Superior temporal gyrus (tissue), 1 donor: Measurements from ENCODE around the gene FOXE3.
A peak's percentile ranks its signal among the peaks of the same experiment; 100 is the strongest.

Experiments used
- DNase-seq: peaks from one replicate; pipeline ENCODE4 v3.0.0-alpha.2; 2016; ENCODE audit errors: extremely low spot score

Gene FOXE3

DNA sequence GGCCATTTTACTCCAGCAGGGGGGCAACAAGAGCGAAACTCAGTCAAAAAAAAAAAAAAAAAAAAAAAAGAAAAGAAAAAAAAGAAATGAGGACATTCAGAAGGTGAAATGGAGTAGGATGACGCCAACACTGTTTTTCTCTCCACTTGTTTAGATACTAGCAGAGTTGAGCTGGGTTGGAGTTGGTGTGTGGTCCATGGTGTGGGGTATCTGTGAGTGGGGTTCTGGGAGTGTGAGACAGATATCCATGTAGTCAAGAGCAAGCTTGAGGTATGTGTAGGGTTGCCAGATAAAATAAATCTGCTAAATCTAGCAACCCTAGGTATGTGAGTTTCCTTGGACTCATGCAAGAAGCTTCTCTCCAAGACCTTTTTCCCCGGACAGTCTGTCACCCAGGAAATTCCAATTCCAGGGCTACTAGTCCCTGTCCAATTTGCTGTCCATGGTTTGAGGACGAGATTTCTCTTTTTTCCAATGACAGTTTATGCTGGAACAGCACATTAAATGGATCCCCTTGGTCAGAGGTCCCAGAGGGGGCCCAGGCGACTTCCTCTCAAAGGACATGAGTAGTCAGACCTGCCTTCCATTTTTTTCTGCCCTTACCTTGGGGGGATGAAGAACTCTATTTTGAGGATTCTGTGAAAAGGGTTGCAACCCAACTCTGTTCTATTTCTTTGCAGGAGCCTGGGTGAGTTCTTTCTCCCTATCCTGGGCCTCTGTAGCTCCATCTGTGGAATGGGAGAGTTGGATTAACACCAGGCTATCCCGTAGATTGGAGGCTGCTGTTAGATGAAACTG is 19.6 kb downstream of the FOXE3 start:
- no peak for DNase-seq

DNA sequence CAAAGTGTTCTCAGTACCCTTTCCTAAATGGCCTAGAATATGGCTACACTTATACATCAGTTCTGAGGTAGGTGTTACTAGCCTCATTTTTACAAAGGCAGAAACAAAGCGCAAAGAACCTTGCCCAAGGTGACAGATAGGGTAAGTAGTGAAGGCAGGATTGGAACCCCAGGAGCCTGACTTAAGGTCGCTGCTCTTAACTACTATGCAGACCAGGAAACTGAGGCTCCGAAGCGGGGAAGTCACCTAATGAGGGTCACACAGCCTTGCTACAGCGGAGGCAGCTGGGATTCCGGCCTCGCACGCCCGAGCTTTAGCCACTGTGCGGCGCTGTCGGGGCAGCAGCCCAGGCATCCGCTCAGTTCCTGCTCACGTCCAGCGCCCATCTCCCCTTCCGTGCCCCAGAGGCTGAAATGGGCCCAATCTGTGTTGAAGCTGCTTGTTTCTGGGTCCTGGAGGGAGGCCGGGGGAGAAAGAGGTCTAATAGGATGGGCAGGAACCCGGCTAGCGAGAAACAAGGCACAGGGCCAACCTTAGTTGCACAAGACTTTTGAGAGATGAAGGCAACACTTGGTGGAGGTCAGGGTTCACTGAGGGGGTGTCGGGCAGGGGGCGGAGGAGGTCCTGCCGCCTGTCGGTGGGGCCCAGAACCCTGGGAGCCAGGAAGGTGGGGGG is 20.4 kb downstream of the FOXE3 start:
- no peak for DNase-seq

DNA sequence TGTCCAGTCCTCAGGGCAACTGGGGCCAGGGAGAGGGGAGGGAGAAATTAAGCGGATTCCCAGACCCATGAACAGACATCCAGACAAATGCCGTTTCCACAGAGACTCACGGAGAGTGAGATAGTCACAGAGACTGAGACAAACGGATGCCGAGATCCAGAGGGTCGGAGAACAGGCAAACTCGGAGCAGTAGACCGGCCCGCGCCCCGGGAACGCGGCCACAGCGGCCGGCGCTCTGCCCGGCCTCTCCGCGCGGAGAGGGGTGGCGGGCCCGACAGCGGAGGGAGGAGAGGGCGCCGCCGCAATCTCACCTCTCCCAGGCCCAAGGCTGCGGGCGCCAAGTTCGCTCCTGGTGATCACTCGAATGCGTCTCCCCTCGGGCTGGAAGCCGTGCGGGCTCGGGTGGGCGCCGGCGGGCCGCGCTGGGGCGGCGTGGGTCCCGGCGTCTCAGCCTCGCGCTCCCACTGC is 20.9 kb downstream of the FOXE3 start:
- DNase-seq: no peak

DNA sequence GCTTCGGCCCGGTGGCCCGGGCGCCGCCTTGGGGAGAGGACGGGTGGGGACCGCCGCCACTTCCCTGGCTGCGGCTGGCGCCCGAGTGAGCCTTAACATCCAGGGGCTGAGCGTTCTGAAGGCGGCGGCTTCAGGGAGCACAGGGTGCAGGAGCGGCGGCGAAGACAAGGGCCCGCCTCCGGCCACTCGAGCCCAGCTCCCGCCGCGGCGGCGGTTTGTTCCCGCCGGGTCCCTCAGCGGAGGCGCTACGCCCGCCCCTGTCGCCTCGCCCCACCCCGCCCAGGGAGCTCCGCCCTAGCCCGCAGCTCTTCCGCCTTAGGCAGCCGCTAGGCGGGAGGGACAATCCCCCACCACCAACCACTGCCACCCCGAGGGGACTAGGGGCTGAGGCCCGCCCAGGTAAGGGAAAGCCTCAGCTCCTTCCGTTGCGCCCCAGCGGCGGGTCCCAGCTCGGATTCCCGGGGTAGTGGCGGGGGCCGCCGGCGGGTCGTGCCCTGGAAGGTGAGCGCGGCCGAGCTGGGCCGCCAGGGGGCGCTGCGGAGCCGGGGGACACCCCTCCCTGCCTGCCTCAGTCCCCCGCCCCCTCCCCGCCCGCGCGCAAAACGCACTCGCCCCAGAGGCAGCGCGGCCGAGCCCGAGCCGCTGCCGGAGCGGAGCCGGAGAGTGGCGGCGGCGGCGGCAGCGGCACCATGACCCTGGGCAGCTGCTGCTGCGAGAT is 21.5 kb downstream of the FOXE3 start, which contains the start of gene FOXD2:
TSS of gene FOXD2 (plus strand) at position 598 of the 718 bp plus-strand sequence. CDS start at position 690, 92 bp downstream.
- peak; percentile 26 for DNase-seq

DNA sequence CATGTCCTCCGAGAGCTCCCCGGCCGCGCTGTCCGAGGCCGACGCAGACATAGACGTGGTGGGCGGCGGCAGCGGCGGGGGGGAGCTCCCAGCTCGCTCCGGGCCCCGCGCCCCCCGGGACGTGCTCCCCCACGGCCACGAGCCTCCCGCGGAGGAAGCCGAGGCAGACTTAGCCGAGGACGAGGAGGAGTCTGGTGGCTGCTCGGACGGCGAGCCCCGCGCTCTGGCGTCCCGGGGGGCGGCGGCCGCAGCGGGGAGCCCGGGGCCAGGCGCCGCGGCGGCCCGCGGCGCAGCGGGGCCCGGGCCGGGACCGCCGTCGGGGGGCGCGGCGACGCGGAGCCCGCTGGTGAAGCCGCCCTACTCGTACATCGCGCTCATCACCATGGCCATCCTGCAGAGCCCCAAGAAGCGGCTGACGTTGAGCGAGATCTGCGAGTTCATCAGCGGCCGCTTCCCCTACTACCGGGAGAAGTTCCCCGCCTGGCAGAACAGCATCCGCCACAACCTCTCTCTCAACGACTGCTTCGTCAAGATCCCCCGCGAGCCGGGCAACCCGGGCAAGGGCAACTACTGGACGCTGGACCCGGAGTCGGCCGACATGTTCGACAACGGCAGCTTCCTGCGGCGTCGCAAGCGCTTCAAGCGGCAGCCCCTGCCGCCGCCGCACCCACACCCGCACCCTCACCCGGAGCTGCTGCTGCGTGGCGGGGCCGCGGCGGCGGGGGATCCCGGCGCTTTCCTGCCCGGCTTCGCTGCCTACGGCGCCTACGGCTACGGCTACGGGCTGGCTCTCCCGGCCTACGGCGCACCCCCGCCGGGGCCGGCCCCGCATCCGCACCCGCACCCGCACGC is 22.3 kb downstream of the FOXE3 start:
- DNase-seq: no peak

DNA sequence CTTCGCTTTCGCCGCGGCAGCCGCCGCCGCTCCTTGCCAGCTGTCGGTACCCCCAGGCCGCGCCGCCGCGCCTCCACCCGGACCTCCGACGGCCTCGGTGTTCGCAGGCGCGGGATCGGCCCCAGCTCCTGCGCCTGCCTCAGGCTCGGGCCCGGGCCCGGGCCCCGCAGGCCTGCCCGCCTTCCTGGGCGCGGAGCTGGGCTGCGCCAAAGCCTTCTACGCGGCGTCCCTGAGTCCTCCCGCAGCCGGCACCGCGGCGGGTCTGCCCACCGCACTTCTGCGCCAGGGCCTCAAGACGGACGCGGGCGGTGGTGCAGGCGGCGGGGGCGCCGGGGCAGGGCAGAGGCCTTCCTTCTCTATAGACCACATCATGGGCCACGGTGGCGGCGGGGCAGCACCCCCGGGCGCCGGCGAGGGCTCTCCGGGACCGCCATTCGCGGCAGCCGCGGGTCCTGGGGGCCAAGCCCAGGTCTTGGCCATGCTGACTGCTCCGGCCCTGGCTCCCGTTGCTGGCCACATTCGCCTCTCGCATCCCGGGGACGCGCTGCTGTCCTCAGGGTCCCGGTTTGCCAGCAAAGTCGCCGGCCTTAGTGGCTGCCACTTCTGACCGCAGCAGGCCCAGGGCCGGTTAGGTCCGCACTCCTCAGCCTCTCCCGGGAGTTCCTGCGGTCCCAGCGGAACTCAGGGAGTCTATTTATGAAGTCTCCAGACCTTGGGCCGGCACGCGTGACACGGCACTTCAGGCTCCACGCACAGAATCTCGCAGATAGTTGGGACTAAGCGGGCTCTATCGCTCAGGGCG is 23.1 kb downstream of the FOXE3 start:
- DNase-seq: no peak

DNA sequence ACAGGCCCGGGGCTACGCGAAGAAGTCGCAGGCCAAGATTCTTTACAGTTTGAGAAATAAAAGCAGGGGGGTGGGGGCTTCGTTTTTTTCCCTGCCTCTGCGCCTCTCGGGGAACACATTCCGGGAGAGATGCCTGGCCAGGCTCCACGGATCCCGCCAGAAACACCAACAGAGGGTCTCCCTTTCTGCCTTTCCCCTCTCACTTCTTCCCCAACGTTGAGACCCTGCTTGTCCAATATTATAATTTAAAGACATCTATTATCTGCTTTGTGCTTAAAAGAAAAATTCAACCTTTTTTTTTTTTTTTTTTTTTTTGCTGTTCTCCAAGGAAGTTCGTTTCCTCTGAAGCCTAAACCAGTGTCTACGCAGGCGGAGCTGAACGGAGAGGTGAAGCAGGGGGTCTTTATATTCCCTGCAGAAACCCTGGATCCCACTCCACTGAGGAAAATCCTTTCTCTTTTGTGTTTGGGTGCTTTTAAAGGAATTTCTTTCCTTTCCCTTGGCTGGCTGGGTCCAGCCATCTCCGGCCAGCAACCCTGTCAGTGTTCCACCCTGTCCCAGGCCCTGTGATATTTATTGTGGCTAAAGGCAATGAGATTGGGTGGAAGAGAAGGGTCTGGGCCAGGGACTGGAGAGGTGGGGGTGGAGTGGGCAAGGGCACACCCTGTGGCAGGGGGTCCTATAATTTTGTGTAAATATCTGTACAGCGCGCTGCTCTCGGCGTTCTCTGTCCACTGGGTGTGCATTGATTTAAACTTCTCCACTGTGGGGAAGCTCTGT is 23.9 kb downstream of the FOXE3 start:
- DNase-seq: no peak

DNA sequence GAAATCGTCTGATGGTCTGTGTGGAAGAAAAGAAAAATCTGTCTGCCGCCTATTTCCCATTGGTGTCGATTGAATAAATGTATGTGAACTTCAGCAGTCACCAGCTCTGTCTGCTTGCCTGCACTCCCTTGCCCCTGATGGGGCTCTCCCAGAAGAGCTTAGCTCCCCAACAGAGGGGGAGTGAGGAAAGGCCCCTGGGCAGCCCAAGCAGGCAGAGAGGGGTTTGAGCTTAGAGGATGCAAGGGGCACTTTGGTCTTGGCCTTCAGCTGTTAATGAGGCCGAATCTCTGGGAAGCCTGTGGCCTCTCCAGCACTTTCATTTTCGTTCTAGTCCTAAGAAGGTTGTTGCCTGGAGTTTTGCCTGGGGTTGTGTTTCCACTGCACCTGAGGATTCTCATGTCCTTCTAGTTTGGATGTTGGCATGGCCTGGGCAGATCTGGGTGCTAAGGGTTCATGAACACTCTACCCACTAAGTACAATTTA is 24.6 kb downstream of the FOXE3 start:
- no peak for DNase-seq

DNA sequence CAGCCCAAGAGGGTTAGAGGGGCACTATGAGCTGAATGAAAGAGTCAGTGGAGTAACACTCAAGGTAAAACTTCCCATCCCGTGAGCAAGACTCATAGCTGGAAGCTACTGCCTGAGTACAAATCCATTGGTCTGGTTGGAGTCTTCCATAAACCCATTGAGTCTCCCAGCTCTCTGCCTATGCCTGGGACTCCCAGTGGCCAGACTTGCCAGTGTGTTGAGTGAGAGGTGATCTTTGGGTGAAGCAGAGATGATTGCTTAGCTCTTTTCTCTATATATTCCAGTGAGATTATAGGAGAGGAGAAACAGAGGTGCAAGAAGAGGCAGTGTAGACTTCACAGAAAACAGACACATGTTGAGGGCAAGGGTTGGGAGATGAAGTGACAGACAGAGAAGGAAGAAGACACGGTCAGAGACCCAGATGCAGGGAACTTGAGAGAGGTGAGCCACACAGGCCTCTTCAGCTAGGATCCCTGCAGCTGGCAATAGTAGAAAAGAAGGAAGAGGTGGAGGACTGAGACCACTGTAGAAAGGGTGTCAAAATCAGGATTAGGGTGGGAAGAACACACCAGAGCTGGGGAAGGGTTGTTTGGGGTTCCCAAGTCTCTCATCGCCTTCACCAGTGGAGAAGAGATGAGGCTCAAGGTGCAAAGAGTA is 25.5 kb downstream of the FOXE3 start:
- no peak for DNase-seq

DNA sequence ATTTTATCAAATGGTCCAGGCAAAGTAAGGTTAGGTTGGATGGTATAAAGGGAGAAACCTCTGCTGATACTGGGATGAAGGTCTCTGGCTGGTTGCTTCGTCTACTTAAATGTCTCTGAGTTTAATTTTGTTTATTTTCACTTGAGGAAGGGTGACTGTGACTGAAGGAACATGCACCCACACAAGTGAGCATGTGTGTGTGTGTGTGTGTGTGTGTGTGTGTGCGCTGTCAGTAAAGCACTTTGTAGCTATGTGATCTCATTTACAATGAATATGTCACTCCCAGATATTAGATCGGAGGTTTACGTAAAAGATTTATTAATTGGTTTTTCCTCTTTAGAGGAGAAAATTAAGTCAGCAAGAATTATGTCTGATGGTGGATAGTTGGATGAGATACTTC is 26.1 kb downstream of the FOXE3 start:
- DNase-seq: no peak

DNA sequence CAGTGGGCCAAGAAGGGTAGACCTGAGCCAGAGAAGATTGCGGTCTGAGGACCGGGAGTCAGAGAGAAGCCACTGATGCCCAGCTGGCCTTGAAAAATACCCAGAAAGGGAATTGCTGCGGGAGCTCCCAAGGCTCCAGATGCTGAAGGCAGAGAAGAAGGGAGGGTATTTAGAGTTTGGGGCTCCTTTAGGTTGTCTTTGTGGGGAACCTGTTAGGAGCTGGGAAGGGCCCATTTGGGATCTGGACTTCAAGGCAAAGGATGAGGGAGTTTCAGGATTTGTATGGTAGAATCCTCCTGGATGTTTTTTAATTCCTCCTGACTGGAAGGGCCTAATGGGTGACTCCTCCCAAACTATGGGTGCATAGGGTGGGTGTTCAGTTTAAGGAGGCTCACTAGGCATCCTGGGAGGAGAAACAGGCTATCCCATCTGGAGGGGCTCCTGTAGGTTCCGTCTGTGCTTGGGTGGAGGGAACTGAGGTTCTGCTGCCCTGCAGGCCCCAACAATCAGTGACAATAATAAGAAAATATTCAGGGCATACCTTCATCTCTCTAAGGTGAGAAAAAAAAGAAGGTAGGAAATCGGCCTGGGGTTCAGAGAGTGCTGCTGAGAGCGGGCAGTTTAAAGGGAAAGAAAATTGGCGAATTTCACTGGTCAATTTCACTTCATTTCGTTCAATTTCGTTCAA is 26.9 kb downstream of the FOXE3 start:
- DNase-seq: no peak

DNA sequence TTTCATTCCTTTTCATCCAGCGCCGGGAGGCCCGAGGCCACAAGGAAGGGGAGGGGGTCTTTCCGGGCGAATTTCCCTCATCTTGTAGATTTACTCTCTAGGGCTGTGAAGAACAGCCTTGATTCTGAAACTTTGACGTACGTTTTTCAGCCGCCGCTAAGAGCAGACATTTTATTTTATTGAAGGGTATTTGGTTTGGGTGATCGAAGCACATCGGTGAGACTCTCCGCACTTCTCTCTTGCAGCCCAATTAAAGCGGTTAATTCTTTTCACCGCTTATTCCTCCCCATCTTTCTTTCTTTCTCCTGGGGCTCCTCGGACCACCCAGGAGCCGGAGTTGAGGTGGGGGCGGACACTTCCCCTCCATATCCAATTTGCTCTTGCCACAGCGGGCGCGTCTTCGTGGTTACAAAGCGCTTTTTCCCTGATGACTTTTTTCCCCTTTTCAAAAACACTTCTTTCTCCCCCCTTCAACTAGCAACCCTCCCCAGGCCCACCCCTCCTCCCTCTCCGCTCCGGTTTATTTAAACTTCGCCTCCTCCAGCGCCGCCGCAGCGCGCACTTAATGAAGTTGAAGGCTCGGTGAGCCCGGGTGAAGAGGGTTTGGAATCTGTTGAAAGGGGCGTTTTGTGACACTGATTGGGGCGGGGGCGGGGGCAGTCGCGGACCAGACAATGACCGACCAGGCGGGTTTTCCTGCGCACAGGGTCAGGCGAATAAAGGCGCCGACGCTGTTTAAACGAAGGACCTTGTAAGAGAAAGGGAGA is 27.6 kb downstream of the FOXE3 start:
- no peak for DNase-seq

DNA sequence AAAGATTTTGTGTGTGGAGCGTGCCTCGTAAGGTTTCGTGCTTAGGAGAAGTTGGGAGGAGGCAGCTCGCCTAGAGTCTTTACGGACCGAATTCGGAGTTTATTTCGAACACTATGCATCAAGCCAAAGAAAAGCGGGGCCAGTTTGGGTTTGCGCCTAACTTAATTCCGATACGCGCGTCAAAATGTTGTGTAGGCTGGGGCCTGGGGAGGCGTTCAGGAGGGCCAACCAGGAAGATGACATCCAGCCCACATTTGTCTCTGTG is 28.1 kb downstream of the FOXE3 start:
- DNase-seq: no peak

DNA sequence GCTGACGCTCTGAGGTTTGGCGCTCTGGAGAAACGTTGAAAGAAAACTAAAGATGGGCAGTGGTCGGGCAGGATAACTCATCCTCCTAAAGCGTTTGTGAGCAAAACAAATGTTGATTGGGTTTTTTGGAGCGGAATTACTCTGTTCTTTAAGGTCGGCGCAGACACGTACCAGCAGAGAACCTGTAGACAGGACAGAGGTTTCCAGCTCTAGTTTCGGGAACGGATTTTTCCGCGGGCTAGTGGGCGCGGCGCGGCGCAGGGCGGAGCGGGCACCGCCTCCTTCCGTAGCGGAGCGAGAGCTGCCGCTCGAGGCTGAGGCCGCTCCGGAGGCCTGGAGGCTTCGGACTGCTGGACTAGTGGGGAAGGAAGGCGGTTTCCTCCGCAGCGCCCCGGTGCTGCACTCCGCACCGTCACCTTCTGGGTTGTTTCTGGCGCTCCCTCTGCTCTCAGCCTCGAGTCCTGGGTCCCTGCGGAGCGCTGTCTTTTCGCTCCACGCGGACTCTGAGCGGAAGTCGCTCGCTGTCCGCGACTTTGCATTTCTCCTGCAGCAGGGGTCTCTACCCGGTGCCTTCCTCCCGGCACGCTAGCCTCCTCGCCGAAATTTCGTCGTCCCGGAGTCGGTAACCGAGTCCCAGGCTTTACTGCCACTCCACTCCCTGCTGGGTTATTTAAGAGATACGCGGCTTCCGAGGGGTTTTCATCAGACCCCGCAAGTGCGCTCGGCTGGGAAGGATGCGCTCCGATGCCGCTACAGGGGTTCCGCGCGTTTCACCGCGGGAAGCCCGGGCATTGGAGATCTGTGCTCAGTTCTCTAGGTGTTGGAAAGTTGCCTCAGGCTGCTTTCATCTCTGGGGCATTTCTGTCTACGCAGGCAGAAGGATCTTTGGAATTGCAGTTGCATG is 28.7 kb downstream of the FOXE3 start:
- DNase-seq: no peak

DNA sequence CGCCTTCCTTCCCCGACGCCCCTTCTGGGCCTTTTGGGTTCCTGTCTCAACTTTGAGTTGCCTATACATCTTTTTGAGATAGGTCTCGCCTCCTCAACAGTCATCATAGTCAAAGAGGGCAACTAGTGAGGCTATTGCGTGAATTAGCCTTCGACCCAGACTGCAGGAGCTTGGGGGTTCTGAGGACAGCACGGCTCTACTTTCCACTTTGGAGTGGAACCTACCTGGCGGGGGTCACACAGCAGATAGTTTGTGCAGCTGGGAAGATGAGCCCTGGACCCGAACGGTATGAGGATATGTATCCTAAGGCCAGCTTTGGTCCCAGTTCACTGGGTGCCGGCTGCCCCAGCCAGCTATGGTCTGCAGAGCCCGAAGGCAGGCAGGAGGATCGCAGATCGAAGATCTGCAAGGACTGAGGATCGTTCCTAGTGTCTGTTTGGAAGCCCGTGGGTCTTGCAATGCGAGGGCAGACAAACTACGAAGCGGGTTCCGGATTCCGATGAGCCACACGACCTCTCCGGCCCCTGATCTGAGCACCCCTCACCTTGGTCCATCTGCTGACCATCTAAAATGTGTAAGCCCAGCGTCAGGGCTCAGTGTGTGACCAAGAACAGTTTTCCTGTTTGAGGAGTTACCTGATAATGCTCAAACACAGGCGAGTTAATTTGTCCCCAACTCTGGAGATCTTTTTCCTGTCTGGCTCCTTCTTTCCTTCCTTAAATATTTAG is 29.9 kb downstream of the FOXE3 start:
- no peak for DNase-seq

DNA sequence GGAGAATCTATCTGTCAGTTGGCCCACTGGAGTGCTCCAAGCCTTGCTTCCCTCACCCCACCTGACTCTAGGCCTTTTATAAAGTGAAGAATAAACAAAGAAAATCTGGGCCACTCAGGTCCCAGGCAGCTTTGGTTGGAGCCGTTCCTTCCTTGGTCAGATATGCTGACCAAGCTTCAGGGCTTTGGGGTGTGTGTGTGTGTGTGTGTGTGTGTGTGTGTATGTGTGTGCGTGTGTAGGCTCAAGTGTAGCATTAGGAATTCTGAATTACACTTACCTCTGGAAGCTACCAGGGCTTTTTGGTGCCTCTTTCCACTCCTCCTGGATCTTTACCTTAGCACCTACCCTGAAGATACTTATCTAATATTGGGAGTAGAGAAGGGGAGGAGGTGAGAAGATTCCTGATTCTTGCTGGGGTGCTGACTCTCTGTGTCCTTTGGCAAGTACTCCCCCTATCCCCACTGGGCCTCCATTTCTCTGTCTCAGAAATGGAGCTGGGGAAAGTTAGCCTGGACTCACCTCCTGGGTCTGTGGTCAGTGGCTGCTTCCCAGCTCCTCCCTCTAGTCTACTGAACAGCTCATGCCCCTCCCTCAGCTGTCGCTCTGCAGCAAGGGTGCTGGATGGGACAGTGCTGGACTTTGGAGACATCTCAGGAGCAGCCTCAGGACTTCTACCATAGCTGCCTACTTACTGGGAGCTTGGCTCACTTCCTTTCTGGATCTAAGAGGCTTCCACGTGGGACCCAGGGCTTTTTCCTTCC is 32.6 kb downstream of the FOXE3 start:
- no peak for DNase-seq
